ENCODE results near the gene MACF1. TPM values are rescaled to one million over a fixed set of nuclear protein-coding genes. Genes with fewer than 3 reads are reported as not detected.

The MACF1 gene
- total RNA-seq, 1 donor from 2014 or later, result 694 TPM

DNA sequence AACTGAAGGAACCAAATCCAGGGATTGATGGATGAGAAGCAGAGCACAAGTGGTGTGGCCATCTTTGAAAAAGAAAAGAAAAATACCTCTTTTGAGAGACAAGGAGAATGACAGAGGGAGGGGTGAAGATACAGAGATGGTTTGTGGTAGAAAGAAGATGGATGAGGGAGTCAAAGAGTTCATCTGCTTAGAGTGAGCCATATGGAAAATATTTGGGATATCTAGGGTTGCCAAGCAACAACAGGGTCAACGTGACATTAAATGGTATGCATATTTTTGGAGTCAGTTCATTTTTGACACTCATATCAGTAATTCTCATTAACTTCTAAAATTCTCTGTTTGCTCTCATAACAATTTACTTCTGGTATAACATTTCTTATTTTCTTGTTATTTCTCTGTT lies 50.7 kb downstream of the MACF1 start:
- Histone ChIP-seq H3K4me2 (ENCODE audit: low read length) (peak overlapping the region; percentile 28), H3K79me2 (ENCODE audit: insufficient read depth, low read length) (peaks cover 91% of the 10 kb centered on the region), H3K4me3 (ENCODE audit: insufficient read depth, low read depth, low read length) (no peak overlapping the region), H3K9ac (ENCODE audit: low read length) (no peak overlapping the region), H3K4me1 (ENCODE audit: insufficient read depth, low read length) (peaks cover 18% of the 10 kb centered on the region), H3K27me3 (ENCODE audit: insufficient read depth, low read length) (no peaks in the 10 kb centered on the region), H3K9me3 (ENCODE audit: insufficient read depth, low read depth, low read length) (no peaks in the 10 kb centered on the region), H4K20me1 (ENCODE audit: insufficient read depth, low read length) (peaks cover 79% of the 10 kb centered on the region), H3K36me3 (ENCODE audit: insufficient read depth, low read length) (peaks cover 52% of the 10 kb centered on the region), H3K27ac (ENCODE audit: low read depth, low read length) (peak overlapping the region; percentile 25), H2AFZ (ENCODE audit: low read depth, low read length) (no peak overlapping the region)
- peak; percentile 45 for DNase-seq (ENCODE audit: low read depth)
- no peaks in the 10 kb centered on the region for H3K9me3 Mint-ChIP-seq (ENCODE audit: unreplicated experiment)
- no peaks in the 10 kb centered on the region for H3K27me3 Mint-ChIP-seq (ENCODE audit: low read depth, unreplicated experiment)
- no peak overlapping the region for H3K27ac Mint-ChIP-seq (ENCODE audit: unreplicated experiment)
- H3K36me3 Mint-ChIP-seq (ENCODE audit: low read depth, unreplicated experiment), result peaks cover 9% of the 10 kb centered on the region
- peaks cover 8% of the 10 kb centered on the region for H3K4me1 Mint-ChIP-seq (ENCODE audit: low read depth, unreplicated experiment)
- TF ChIP-seq, protein P1, sequence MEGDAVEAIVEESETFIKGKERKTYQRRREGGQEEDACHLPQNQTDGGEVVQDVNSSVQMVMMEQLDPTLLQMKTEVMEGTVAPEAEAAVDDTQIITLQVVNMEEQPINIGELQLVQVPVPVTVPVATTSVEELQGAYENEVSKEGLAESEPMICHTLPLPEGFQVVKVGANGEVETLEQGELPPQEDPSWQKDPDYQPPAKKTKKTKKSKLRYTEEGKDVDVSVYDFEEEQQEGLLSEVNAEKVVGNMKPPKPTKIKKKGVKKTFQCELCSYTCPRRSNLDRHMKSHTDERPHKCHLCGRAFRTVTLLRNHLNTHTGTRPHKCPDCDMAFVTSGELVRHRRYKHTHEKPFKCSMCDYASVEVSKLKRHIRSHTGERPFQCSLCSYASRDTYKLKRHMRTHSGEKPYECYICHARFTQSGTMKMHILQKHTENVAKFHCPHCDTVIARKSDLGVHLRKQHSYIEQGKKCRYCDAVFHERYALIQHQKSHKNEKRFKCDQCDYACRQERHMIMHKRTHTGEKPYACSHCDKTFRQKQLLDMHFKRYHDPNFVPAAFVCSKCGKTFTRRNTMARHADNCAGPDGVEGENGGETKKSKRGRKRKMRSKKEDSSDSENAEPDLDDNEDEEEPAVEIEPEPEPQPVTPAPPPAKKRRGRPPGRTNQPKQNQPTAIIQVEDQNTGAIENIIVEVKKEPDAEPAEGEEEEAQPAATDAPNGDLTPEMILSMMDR (IDR thresholded peaks at IDR 0.05; ENCODE audit: insufficient read depth, low read depth, low read length), result no peak
- no peak for TF ChIP-seq EZH2 (IDR thresholded peaks at IDR 0.05; ENCODE audit: insufficient read depth, low read length)
- H3K4me3 Mint-ChIP-seq (ENCODE audit: unreplicated experiment), result no peak overlapping the region
- no peak for FAIRE-seq

DNA sequence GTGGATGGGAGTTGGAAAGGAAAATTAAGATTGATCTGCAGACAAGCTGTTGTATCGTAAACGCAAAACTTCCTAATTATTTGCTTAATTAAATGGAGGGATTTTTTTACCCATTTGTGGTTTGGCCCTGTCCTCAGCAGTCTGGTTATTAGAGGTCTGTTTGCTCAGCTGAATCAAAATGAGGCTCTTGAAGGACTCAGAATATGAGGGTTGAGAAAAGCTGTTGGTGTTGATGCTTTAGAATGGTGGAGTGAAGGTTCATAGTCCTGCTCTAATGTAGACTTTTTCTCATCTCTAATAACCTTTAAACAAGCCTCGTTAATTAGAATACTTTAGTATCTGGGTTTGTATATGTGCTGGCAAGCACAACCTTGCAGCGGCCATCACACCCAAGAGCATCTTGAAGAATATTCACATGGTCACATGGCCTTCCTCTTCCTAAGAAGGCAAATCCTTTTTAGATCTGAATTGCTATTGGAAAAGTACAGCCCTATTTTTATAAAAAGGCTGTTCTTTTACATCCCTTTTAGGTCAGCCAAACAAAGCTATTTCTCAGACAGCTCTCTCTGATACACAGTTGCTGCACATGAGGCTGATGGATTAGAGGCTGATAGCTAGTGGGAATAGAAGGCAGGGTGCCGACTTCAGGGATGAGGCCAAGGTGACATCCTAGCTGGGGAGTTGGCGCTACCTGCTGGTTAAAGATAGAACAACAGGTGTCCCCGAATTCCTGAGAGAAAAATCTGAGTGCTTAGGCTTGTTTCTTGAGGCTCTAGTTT lies 53.8 kb downstream of the MACF1 start:
- Histone ChIP-seq H3K79me2 (ENCODE audit: insufficient read depth, low read length) (peaks cover 91% of the 10 kb centered on the region), H4K20me1 (ENCODE audit: insufficient read depth, low read length) (peaks cover 67% of the 10 kb centered on the region), H3K27me3 (ENCODE audit: insufficient read depth, low read length) (no peaks in the 10 kb centered on the region), H3K9ac (ENCODE audit: low read length) (peak overlapping the region; percentile 8), H3K9me3 (ENCODE audit: insufficient read depth, low read depth, low read length) (no peaks in the 10 kb centered on the region), H3K27ac (ENCODE audit: low read depth, low read length) (no peak overlapping the region), H3K4me2 (ENCODE audit: low read length) (no peak overlapping the region), H3K4me1 (ENCODE audit: insufficient read depth, low read length) (peaks cover 14% of the 10 kb centered on the region), H3K4me3 (ENCODE audit: insufficient read depth, low read depth, low read length) (no peak overlapping the region), H2AFZ (ENCODE audit: low read depth, low read length) (no peak overlapping the region), H3K36me3 (ENCODE audit: insufficient read depth, low read length) (peaks cover 40% of the 10 kb centered on the region)
- Mint-ChIP-seq H3K27ac (ENCODE audit: unreplicated experiment) (peak overlapping the region; percentile 66), H3K27me3 (ENCODE audit: low read depth, unreplicated experiment) (no peaks in the 10 kb centered on the region), H3K4me1 (ENCODE audit: low read depth, unreplicated experiment) (peaks cover 19% of the 10 kb centered on the region), H3K4me3 (ENCODE audit: unreplicated experiment) (no peak overlapping the region), H3K36me3 (ENCODE audit: low read depth, unreplicated experiment) (peaks cover 4% of the 10 kb centered on the region), H3K9me3 (ENCODE audit: unreplicated experiment) (no peaks in the 10 kb centered on the region)
- DNase-seq (ENCODE audit: low read depth), result peak; percentile 51
- no peak for FAIRE-seq
- no peak for TF ChIP-seq EZH2 (IDR thresholded peaks at IDR 0.05; ENCODE audit: insufficient read depth, low read length)
- TF ChIP-seq, protein P1 (IDR thresholded peaks at IDR 0.05; ENCODE audit: insufficient read depth, low read depth, low read length), result peak; percentile 76

DNA sequence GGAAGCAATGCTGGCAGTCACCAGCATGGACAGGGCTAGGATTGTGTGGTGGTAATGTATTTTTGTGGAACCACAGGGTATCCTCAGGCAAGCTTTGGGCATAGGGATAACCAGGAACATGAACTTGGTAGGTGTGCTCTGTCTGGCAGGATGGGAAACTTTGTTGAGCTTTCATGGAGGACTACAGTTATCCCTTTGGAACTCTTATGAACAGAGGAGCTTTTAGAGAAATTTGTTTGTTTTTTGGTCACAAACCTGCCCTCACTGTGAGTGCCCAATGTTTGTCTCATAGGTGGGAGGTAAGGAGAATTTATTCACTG lies 54.4 kb downstream of the MACF1 start:
- H3K9me3 Mint-ChIP-seq (ENCODE audit: unreplicated experiment), result no peaks in the 10 kb centered on the region
- peaks cover 21% of the 10 kb centered on the region for H3K4me1 Mint-ChIP-seq (ENCODE audit: low read depth, unreplicated experiment)
- Histone ChIP-seq H3K4me1 (ENCODE audit: insufficient read depth, low read length) (peaks cover 14% of the 10 kb centered on the region), H3K36me3 (ENCODE audit: insufficient read depth, low read length) (peaks cover 40% of the 10 kb centered on the region), H3K9me3 (ENCODE audit: insufficient read depth, low read depth, low read length) (no peaks in the 10 kb centered on the region), H3K9ac (ENCODE audit: low read length) (no peak overlapping the region), H3K27me3 (ENCODE audit: insufficient read depth, low read length) (no peaks in the 10 kb centered on the region), H3K79me2 (ENCODE audit: insufficient read depth, low read length) (peaks cover 89% of the 10 kb centered on the region), H2AFZ (ENCODE audit: low read depth, low read length) (no peak overlapping the region), H3K4me3 (ENCODE audit: insufficient read depth, low read depth, low read length) (no peak overlapping the region), H3K27ac (ENCODE audit: low read depth, low read length) (no peak overlapping the region), H3K4me2 (ENCODE audit: low read length) (no peak overlapping the region), H4K20me1 (ENCODE audit: insufficient read depth, low read length) (peaks cover 62% of the 10 kb centered on the region)
- H3K4me3 Mint-ChIP-seq (ENCODE audit: unreplicated experiment), result no peak overlapping the region
- FAIRE-seq, result no peak
- peak overlapping the region; percentile 66 for H3K27ac Mint-ChIP-seq (ENCODE audit: unreplicated experiment)
- H3K36me3 Mint-ChIP-seq (ENCODE audit: low read depth, unreplicated experiment), result peaks cover 5% of the 10 kb centered on the region
- DNase-seq (ENCODE audit: low read depth), result no peak
- H3K27me3 Mint-ChIP-seq (ENCODE audit: low read depth, unreplicated experiment), result no peaks in the 10 kb centered on the region
- no peak for TF ChIP-seq EZH2 (IDR thresholded peaks at IDR 0.05; ENCODE audit: insufficient read depth, low read length)
- TF ChIP-seq, protein P1 (IDR thresholded peaks at IDR 0.05; ENCODE audit: insufficient read depth, low read depth, low read length), result no peak
